ENCODE results near the gene CPNE5.

CPNE5 gene

GRCh38 chr6:36834576-36835341 is 4.5 kb downstream of the CPNE5 start:
- no peak overlapping the region for H3K4me3 ChIP-seq (ENCODE audit: low read length)
- no peak for DNase-seq (ENCODE audit: low read depth)
- no peak for TF ChIP-seq CTCF (conservative IDR thresholded peaks at IDR 0.05; ENCODE audit: low read depth, low read length)

GRCh38 chr6:36833182-36833789 is 6.0 kb downstream of the CPNE5 start:
- no peak for TF ChIP-seq CTCF (conservative IDR thresholded peaks at IDR 0.05; ENCODE audit: low read depth, low read length)
- no peak overlapping the region for H3K4me3 ChIP-seq (ENCODE audit: low read length)
- no peak for DNase-seq (ENCODE audit: low read depth)

GRCh38 chr6:36832313-36832712 is 6.9 kb downstream of the CPNE5 start:
- TF ChIP-seq CTCF (conservative IDR thresholded peaks at IDR 0.05; ENCODE audit: low read depth, low read length) = no peak
- no peak overlapping the region for H3K4me3 ChIP-seq (ENCODE audit: low read length)
- no peak for DNase-seq (ENCODE audit: low read depth)

GRCh38 chr6:36830577-36830976 is 8.7 kb downstream of the CPNE5 start:
- DNase-seq (ENCODE audit: low read depth) = no peak
- no peak overlapping the region for H3K4me3 ChIP-seq (ENCODE audit: low read length)
- no peak for TF ChIP-seq CTCF (conservative IDR thresholded peaks at IDR 0.05; ENCODE audit: low read depth, low read length)

GRCh38 chr6:36829919-36830544 is 9.2 kb downstream of the CPNE5 start:
- TF ChIP-seq CTCF (conservative IDR thresholded peaks at IDR 0.05; ENCODE audit: low read depth, low read length) = no peak
- peak; percentile 74 for DNase-seq (ENCODE audit: low read depth)

DNA sequence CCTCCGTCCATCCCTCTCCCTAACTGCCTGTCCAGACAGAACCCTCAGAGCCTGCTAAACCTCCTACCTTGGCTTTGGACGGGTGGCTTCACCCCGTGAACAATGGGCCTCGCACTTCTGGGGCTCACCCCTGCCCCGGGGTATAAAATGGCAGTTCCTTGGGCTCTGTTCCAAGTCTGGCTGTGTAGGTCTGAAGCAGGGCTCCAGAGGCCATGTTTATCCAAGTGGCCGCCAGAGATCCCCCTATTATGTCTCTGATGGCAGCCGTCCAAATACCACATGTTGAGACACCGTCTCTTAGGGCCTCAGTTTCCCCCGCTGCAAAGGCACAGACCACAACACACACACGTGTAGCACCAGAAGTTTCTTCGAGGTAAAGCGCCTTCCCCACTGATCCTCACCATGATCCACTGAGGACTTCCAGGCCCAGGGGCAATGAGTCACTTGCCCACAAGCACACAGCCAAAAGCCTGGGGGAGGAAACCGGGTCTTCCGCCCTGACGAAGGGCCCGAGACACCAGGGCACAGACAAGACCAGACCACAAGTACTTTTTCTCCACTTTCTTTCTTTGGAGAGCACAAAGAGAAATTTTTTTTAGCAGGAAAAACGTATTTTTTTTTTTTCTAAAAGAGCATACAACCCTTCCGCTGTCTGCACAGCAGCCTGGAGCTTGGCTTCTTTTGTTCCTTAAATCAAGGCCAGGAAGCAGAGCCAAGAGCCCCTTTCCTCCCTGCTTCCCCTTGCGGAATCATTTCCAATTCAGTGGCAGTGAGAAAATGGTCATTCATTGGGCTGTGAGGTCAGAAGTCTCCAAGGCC is 11.8 kb downstream of the CPNE5 start:
- no peak for DNase-seq (ENCODE audit: low read depth)
- no peak for TF ChIP-seq CTCF (conservative IDR thresholded peaks at IDR 0.05; ENCODE audit: low read depth, low read length)
- H3K4me3 ChIP-seq (ENCODE audit: low read length) = no peak overlapping the region

More at GRCh38 chr6:36829919-36830544, 9.2 kb downstream of the CPNE5 start:
- H3K4me3 ChIP-seq (ENCODE audit: low read length) = no peak overlapping the region
